Renal cortical epithelial cell (primary cell): ENCODE data around the gene ZNF474. TPM values are rescaled to one million over a fixed set of nuclear protein-coding genes. Genes with fewer than 3 reads are reported as not detected.
"Not testable (repeated sequence)": the region's sequence is repeated elsewhere in the genome, so short reads cannot be mapped to it uniquely, and the experiment has no call there.

ENCODE experiments used
- DNase-seq: peaks from one replicate; pipeline ENCODE4 v3.0.0-alpha.2; 2011; ENCODE audit warnings: low read depth
- total RNA-seq: library from RNA; depleted of rRNA; stranded (reverse); fragments of >200 nt; gene quantifications from 2 replicates; pipeline ENCODE4 v1.2.3, GENCODE V29; 2014

The ZNF474 gene
- total RNA-seq: 0.17 and 0.50 TPM in 2 replicates

DNA sequence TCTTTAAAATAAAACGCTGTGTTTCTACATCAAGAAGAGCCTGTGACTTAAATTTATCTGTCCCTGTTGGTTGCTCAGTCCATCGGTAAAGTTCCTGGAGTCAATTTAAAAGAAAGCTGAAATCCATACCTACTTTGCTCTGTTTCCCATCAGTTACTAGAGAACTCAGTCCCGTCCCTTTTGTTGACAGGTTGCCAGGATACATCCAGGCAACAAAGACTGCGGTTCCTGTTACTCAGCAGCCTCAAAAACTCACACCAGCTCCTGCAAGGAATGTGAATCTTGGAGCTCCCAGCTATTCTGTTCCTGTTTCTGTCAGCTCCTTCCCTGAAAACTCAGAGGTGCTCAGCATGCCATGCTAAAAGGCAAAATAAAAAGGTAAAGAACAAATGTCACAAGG is at the start of gene ZNF474:
TSS of gene ZNF474 (plus strand) at position 241 of the 400 bp plus-strand sequence. CDS start 22,445 bp downstream, outside the sequence.
- DNase-seq: peak; percentile 99

GRCh38 chr5:122081541-122081940 is 47.8 kb upstream of the ZNF474 start:
- no peak for DNase-seq

- DNase-seq: no peak
Observed at GRCh38 chr5:122083535-122083934, 45.8 kb upstream of the ZNF474 start.

GRCh38 chr5:122085041-122085440 is 44.3 kb upstream of the ZNF474 start:
- DNase-seq: no peak

DNA sequence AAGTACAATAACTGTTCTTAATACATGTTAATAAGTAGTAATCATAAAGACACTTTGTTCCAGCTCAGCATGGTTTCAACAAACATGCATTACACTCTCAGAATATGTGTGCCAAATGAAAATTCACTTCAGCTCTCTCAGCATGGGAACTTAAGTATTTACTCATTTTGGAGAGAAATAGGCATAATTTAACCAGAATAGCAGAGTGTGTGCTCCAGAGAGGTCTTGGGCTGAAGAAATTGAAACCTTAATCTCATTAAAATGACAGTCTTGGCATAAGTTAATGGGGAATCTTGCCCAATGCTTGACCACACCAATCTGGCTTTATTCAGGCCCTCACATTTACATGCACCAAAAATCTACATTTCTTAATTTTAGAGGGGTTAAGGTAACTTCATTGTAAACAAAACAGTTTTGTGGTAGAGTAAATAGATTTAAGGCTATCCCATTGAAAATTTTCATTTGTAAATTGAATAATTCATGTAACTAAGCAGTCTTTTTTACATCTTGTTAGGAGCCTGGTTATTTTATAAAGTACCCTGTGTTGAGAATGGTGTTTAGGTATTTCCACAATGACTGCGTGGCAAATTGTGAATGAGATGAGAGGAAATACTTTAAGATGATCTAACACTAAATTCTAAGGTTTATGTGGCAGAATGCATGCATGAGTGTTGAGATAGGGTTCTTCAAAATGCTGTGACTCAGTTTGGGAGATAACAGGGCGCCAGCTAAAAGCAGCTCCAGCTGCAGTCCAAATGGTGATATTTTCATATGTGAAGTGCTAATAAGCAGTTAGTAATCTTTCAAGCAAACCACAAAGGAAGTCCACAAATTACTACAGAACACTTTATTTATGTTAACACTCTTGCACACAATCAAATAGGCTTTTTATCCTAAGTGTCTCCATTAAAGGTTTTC is 40.0 kb upstream of the ZNF474 start:
- no peak for DNase-seq

GRCh38 chr5:122091936-122092600 is 37.3 kb upstream of the ZNF474 start:
- peak; percentile 74 for DNase-seq

GRCh38 chr5:122093415-122094180 is 35.7 kb upstream of the ZNF474 start:
- DNase-seq: peak; percentile 23

DNA sequence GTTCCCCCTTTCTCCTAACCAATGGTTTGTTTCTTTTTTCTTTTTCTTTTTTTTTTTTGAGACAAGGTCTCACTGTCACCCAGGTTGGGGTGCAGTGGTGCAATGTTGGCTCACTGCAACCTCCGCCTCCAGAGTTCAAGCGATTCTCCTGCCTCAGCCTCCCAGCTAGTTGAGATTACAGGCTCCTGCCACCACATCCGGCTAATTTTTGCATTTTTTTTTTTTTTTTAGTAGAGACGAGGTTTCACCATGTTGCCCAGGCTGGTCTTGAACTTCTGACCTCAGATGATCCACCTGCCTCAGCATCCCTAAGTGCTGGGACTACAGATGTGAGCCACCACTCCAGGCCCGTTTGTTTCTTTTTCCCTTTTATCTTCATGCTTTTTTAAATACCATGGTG is 35.1 kb upstream of the ZNF474 start:
- not testable (repeated sequence) for DNase-seq

- DNase-seq: no peak
Observed at GRCh38 chr5:122095158-122095557, 34.2 kb upstream of the ZNF474 start.

DNA sequence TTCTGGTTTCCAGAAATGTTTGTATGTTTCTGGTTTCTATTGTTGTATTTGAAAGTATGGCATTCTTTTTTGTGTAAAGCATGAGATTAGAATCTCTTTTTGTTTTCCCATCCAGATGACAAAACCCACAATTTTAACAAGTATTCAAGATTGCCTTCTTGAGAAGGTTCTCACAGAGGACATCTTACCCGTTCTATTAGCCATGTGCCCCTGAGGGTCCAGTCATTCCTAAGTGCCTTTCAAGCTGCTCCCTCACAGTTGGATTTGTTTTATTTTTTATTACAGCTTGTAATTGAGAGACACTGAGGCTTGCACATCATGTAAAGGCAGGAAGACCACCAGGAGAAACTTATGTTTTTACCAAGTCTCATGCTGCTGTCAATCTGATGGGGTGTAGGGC is 32.0 kb upstream of the ZNF474 start:
- DNase-seq: no peak

DNA sequence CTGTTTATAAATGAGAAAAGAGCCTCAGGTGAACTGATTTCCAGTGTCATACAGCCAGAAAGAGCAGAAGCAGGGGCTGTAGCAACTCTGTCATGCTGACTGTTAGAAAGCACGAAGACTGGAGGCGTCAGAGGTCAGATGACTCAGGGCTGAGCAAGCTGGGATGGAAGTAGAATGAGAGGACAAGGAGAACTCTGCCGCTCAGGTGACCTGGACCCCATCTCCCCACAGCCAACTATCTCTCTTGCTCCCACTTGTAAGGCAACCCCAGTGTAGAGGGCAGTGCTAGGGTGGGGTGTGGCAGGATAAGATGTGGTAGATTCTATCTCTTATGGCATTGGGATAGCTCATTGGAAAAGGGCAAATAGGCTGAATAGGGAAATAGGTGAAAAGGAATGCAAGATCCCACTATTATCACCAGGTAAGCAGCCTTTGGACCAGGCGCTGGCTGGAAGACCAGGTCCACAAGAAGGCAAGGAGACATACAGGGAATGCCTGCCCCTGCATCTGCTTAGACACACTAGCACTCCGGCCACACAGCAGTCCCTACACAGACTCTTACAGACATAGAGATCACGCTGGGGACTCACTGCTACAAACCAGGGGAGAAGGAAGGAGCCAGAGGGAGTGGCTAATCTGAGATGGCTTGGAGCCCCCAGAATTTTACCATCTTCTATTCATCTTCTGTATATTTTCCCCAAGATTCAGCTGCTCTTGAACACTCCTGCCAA is 30.1 kb upstream of the ZNF474 start:
- DNase-seq: peak; percentile 85

DNA sequence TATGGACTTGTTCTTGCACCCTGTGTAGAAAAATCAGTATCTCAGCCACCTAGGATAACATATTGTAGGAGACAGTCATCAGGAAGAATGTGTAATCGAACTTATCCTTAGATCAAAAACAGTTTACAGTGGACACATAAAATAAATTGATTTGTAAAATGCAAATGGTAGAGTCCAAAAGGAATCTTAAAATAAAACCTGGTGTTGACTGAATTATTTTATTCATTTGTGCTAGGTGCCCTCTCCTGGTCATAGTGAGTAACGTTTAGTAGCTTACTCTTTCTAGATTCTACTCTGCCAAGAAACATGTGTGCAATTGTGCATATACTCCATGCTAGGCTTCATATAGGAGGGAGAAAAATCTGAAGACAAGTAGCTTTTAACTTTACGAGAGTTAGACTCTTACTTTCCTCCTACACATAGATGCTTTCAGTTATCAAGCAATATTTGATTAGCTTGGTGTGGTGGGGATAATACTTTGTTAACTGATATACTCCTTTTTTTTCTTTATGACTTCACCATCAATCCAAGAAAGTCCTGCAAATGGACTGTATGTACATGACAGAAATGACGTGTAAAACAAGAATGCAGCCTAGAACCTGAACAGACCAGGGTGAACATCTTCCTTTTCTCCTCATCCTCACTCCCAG is 27.6 kb upstream of the ZNF474 start:
- peak; percentile 75 for DNase-seq

DNA sequence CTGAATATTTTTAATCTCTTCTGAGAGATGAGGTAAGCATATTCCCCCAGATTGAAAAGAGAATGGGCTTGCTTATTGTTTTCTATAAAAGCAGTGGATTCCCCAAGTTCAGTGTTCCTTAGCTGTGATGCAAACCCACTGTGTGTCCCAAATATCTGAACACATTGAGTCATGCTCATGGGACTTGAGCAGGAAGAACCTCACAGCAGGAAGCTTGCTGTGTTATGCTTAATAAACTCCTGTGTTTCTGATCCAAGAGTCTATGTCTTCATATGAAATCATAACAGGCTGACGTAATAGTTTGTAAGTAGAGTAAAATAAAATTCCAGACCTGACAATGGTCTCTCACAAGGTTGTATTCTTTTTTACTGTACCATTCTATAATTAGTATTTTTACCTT is 26.5 kb upstream of the ZNF474 start:
- DNase-seq: peak; percentile 94

- no peak for DNase-seq
Observed at GRCh38 chr5:122105909-122106308, 23.4 kb upstream of the ZNF474 start.

DNA sequence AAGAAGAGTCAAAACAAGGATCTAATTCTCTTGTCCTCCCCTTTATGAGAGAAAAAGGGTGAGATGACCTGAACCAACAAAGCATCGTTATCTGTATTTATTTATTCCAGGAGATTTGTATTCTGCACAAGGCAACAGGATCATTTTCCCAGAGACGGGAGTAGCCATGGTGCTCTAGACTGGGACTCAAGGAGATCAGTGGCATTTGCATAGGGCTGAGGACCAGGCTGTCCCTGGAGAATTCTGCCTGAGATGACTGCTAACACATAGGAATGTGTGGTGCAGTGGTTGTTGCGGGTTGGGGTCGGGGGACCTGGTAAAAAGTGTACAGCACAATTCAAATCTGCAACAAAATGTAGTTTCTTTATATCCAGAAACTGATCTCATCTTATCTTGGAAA is 22.3 kb upstream of the ZNF474 start:
- DNase-seq: no peak

DNA sequence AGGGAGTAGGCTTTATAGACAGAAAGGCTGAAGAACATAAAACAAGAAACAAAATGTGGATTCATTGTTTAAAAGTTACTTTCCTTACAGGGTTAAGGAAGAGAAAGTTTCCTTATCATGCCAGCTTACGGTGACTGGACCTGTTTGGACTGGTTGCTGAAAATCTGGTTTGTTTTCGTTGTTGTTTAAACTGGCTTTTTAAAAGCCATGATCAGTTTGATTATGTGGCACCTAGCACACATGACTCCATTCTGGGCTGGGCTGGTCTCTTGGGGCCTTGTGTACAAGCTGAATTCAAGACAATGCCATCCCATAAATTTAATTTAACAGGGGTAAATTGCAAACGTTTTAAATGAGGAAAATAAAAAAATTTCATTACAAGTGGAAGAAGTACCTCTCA is 18.4 kb upstream of the ZNF474 start:
- no peak for DNase-seq

GRCh38 chr5:122111460-122111859 is 17.9 kb upstream of the ZNF474 start:
- DNase-seq: no peak

DNA sequence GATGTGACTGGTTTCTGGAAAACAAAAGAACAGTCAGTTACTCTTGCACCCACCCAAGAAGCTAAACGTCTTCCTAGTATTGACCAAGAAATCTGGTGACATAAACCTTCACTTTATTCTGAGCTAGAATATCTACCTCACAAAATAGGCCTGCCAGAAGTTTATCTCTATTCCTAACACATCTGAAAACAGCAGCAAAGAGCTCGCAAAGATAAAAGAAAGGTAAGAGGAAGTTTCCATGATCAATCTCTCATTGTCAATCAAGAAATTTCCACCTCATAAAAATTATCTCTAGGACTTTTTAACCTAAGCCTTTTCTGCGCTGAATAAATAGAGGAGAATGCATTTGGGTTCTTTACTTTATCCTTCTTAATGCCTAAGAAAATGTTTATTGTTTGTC is 17.3 kb upstream of the ZNF474 start:
- DNase-seq: no peak

DNA sequence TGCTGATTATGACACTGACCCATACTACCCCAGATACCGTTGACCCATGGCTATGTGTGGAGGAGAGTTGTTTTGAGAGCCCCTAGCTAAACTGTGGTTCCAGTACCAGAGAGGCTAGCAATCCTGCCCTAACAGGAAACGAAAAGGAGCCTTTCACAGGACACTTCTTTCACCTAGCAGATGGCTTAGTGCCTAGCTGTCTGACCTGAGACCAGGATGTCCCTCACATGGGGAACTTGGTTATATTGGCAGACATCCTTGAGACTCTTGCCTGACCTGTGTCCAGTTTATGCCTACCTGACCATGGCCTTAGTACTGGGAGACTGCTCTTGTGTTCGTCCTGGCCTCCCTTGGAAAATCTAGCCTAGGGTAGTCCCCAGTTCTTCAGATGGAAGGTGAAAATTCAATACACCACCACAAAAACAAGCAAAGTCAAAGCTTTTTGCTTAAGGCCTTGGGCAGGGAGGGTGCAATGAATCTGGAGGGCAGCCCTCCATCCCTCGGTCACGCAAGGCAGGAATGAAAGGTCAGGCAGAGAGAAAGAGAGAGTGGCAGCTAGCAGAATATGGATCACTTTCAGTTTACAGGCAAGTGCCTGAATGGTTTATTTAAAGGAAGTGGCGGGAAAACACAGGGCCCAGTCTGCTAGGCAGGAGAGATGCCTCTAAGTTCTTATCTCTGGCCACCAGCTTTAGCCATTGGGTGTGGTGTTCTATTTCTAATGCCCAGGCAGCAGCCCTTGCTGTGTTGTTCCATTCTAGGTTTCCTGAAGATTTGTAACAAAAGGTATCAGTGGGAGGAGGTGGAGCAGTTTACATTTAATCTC is 16.4 kb upstream of the ZNF474 start:
- no peak for DNase-seq

DNA sequence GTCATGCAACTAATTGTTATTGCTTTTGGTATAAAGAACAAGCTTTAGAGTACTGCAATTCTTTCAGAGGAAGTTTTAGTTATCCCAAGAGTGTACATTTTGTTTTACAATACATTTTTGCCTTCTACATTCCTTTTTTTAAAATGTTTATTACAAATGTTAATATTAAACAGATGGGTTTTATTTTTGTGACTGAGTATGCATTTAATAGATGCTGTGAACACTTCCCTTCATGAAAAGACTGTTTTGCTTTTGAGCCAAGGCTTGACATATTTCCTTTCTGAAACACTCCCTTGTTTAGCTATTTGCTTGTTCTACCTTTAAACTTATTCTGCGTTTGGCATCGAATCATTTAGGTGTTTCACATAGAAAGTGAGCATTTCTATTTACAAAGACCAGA is 14.8 kb upstream of the ZNF474 start:
- no peak for DNase-seq
